PC-3 (cell line): ENCODE data around the gene DYNLT4. TPM values are rescaled to one million over a fixed set of nuclear protein-coding genes. Genes with fewer than 3 reads are reported as not detected.
"Not testable (repeated sequence)": the region's sequence is repeated elsewhere in the genome, so short reads cannot be mapped to it uniquely, and the experiment has no call there.

Source experiments
- ATAC-seq: fragments of 200-7000 bp; cut with Tn5 transposase; 2 replicates; pipeline ENCODE4 v1.9.1; 2020; ENCODE audit warnings: mild to moderate bottlenecking, moderate library complexity
- BruUV-seq: library from RNA; stranded (reverse); fragments of 400-500 nt; replicated peaks from 2 replicates; lab custom pipeline; 2021; lab: Mats Ljungman, UMichigan
- CTCF ChIA-PET: fragments of 300-600 bp; sonication (Branson Sonifier 250); formaldehyde crosslinking; loops from one replicate; lab custom pipeline; 2022; ENCODE audit warnings: antibody characterized with exemption; lab: Charles Lee
- POLR2A ChIA-PET: fragments of 300-600 bp; sonication (Branson Sonifier 250); formaldehyde crosslinking; loops from one replicate; lab custom pipeline; 2022; ENCODE audit warnings: antibody characterized with exemption; ENCODE audit not compliant: unreplicated experiment; lab: Charles Lee
- DNase-seq: peaks from one replicate; pipeline ENCODE4 v3.0.0-alpha.2; 2015
- H2AFZ ChIP-seq: fragments of 300-600 bp; sonication (generic); 2 replicates; pipeline ENCODE4 v1.6.0; 2016; ENCODE audit warnings: antibody characterized with exemption, low read length
- H3F3A ChIP-seq: fragments of 300-600 bp; sonication (generic); one replicate; pipeline ENCODE4 v1.6.0; 2017; ENCODE audit warnings: antibody characterized with exemption, low read length, control low read depth, mild to moderate bottlenecking; ENCODE audit not compliant: unreplicated experiment
- H3K27ac ChIP-seq: fragments of 300-600 bp; sonication (generic); 2 replicates; pipeline ENCODE4 v1.5.1; 2016; ENCODE audit warnings: mild to moderate bottlenecking, low read length
- H3K27me3 ChIP-seq: fragments of 300-600 bp; sonication (generic); 2 replicates; pipeline ENCODE4 v1.6.1; 2016; ENCODE audit warnings: low read length, mixed read lengths
- H3K36me3 ChIP-seq: fragments of 300-600 bp; sonication (generic); 2 replicates; pipeline ENCODE4 v1.6.1; 2016; ENCODE audit warnings: low read depth, mixed run types, low read length, mixed read lengths
- H3K4me1 ChIP-seq: fragments of 300-600 bp; sonication (generic); 2 replicates; pipeline ENCODE4 v1.5.1; 2016; ENCODE audit warnings: low read length; ENCODE audit not compliant: insufficient read depth
- H3K4me2 ChIP-seq: fragments of 300-600 bp; sonication (generic); 2 replicates; pipeline ENCODE4 v1.6.0; 2016; ENCODE audit warnings: low read length
- H3K4me3 ChIP-seq: fragments of 300-600 bp; sonication (generic); 2 replicates; pipeline ENCODE4 v1.5.1; 2016; ENCODE audit warnings: mild to moderate bottlenecking, low read length, mixed read lengths
- H3K79me2 ChIP-seq: fragments of 300-600 bp; sonication (generic); 2 replicates; pipeline ENCODE4 v1.6.1; 2017; ENCODE audit warnings: low read length, mixed read lengths
- H3K9ac ChIP-seq: fragments of 300-600 bp; sonication (generic); 2 replicates; pipeline ENCODE4 v1.6.0; 2016; ENCODE audit warnings: mild to moderate bottlenecking, low read length
- H3K9me2 ChIP-seq: fragments of 300-600 bp; sonication (generic); replicated peaks from 2 replicates; pipeline ENCODE4 v1.6.1; 2016; ENCODE audit warnings: mixed run types, low read length, mixed read lengths
- H3K9me3 ChIP-seq: fragments of 300-600 bp; sonication (generic); 2 replicates; pipeline ENCODE4 v1.6.1; 2016; ENCODE audit warnings: low read length, mixed read lengths
- H4K20me1 ChIP-seq: fragments of 300-600 bp; sonication (generic); 2 replicates; pipeline ENCODE4 v1.6.1; 2016; ENCODE audit warnings: low read length, mixed read lengths
- EZH2 ChIP-seq: fragments of 300-600 bp; sonication (generic); IDR thresholded peaks from one replicate; pipeline ENCODE4 v1.6.1; 2017; ENCODE audit warnings: antibody characterized with exemption, mild to moderate bottlenecking, low read length; ENCODE audit not compliant: unreplicated experiment
- EZH2phosphoT487 ChIP-seq: fragments of 300-600 bp; sonication (generic); IDR thresholded peaks from 2 replicates; pipeline ENCODE4 v1.6.1; 2018; ENCODE audit warnings: mild to moderate bottlenecking, antibody characterized with exemption, low read length, borderline replicate concordance
- intact Hi-C: fragments of 100-400 bp; cut with micrococcal nuclease; formaldehyde crosslinking; loops from 2 replicates; pipeline ENCODE4 v1.9.0; 2023
- total RNA-seq: library from RNA; depleted of rRNA; stranded (reverse); fragments of >200 nt; gene quantifications from 2 replicates; pipeline ENCODE4 v1.2.3, GENCODE V29; 2014
- TF ChIP-seq, protein P1 (sequence below): fragments of 300-600 bp; sonication (generic); conservative IDR thresholded peaks from 2 replicates; pipeline ENCODE4 v1.5.1; 2017; ENCODE audit warnings: antibody characterized with exemption, low read depth, mild to moderate bottlenecking, low read length

DYNLT4 gene
- total RNA-seq, 1 experiment from 2014 or later = 3.4 TPM

DNA sequence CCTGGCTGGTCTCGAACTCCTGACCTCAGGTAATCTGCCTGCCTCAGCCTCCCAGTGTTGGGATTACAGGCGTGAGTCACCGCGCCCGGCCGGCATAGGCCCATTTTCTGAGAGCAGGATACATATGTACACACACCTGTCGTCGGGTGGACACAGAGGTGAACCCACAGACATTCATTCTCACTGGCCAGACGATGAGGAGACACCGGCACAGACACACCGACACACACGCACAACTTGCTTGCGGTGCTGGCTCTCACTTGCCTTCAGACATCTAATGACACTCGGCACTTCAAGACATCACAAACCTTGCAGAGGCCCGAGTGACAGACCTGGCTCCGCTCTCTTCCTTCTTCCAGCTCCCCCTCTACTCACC is 35.3 kb upstream of the DYNLT4 start:
- no peaks in the 10 kb centered on the region for H3K9me2 ChIP-seq
- H3K36me3 ChIP-seq = no peaks in the 10 kb centered on the region
- no peaks in the 10 kb centered on the region for H4K20me1 ChIP-seq
- TF ChIP-seq EZH2 = no peak
- TF ChIP-seq EZH2phosphoT487 = no peak
- TF ChIP-seq, protein P1, sequence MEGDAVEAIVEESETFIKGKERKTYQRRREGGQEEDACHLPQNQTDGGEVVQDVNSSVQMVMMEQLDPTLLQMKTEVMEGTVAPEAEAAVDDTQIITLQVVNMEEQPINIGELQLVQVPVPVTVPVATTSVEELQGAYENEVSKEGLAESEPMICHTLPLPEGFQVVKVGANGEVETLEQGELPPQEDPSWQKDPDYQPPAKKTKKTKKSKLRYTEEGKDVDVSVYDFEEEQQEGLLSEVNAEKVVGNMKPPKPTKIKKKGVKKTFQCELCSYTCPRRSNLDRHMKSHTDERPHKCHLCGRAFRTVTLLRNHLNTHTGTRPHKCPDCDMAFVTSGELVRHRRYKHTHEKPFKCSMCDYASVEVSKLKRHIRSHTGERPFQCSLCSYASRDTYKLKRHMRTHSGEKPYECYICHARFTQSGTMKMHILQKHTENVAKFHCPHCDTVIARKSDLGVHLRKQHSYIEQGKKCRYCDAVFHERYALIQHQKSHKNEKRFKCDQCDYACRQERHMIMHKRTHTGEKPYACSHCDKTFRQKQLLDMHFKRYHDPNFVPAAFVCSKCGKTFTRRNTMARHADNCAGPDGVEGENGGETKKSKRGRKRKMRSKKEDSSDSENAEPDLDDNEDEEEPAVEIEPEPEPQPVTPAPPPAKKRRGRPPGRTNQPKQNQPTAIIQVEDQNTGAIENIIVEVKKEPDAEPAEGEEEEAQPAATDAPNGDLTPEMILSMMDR = no peak
- 0 out of 2 replicates have a peak overlapping the region, but pooled peaks have one; percentile 22 for H3K9ac ChIP-seq
- ChIA-PET CTCF (no interaction called here), POLR2A (interaction anchor here (0.6 kb wide), 1 partner anchor 23 kb away, joined by 3 read pairs; no protein-coding TSS in a partner anchor)
- H3K9me3 ChIP-seq = no peaks in the 10 kb centered on the region
- no peaks in the 10 kb centered on the region for H3F3A ChIP-seq
- no peaks in the 10 kb centered on the region for H3K4me1 ChIP-seq
- peak overlapping the region; percentile 65 for H3K4me3 ChIP-seq
- DNase-seq (no peak), ATAC-seq (no peak; the same call in 1 of the 2 replicates)
- intact Hi-C loops = no loop called here
- H3K27ac ChIP-seq = no peak overlapping the region
- BruUV-seq = no TSS peak
- H3K4me2 ChIP-seq = peak overlapping the region; percentile 87
- H3K27me3 ChIP-seq = no peaks in the 10 kb centered on the region
- H3K79me2 ChIP-seq = no peaks in the 10 kb centered on the region
- no peak overlapping the region for H2AFZ ChIP-seq

DNA sequence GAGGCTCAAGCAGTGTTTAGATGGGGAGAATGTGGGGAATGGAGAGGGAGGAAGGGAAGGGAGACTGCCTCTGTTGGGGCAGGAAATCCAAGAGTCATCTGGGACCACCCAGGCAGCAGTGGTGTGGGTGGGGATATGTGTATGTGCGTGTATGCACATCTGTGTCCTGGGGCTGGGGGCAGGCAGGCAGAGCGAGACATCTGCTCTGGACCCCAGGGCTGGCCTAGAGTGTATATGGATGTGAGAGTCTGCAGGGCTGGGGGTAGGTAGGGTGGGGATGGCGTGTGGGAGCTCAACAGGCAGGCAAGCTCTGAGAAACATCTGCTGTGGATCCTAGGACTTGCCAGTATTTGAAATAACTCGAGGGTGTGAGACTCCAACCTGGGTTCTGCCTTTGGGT is 32.4 kb upstream of the DYNLT4 start:
- BruUV-seq = no TSS peak
- CTCF ChIA-PET = no interaction called here
- H3K4me2 ChIP-seq = no peak overlapping the region
- no peaks in the 10 kb centered on the region for H3K4me1 ChIP-seq
- H3K27me3 ChIP-seq = no peaks in the 10 kb centered on the region
- TF ChIP-seq EZH2phosphoT487 = no peak
- TF ChIP-seq, protein P1 = no peak
- no peak for TF ChIP-seq EZH2
- no peaks in the 10 kb centered on the region for H4K20me1 ChIP-seq
- POLR2A ChIA-PET = no interaction called here
- H3K79me2 ChIP-seq = no peaks in the 10 kb centered on the region
- no peak overlapping the region for H2AFZ ChIP-seq
- intact Hi-C loops = loop anchor here (5.0 to 10.0 kb wide), 2 partner anchors 47 to 85 kb away; no protein-coding TSS in a partner anchor
- H3K9ac ChIP-seq = no peak overlapping the region
- no peak overlapping the region for H3K4me3 ChIP-seq
- ATAC-seq (no peak), DNase-seq (no peak)
- no peaks in the 10 kb centered on the region for H3K36me3 ChIP-seq
- no peaks in the 10 kb centered on the region for H3F3A ChIP-seq
- no peaks in the 10 kb centered on the region for H3K9me2 ChIP-seq
- no peak overlapping the region for H3K27ac ChIP-seq
- H3K9me3 ChIP-seq = no peaks in the 10 kb centered on the region

DNA sequence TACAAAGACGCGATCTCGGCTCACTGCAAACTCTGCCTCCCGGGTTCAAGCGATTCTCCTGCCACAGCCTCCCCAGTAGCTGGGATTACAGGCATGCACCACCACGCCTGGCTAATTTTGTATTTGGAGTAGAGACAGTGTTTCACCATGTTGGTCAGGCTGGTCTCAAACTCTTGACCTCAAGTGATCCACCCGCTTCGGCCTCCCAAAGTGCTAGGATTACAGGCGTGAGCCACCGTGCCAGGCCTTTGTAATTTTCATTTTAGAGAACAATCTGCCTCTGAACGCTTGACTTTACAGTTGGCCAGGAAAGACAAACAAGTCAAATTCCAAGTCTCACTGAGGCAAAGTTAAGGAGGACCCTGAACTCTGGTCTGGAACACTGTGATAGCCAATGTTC is 31.1 kb upstream of the DYNLT4 start:
- H3K4me3 ChIP-seq, H3F3A ChIP-seq, H3K9me3 ChIP-seq, H3K27me3 ChIP-seq, ATAC-seq, CTCF ChIA-PET, BruUV-seq, H4K20me1 ChIP-seq, H3K79me2 ChIP-seq, H2AFZ ChIP-seq, DNase-seq, POLR2A ChIA-PET, H3K9me2 ChIP-seq, H3K4me2 ChIP-seq, H3K36me3 ChIP-seq, H3K9ac ChIP-seq, H3K27ac ChIP-seq, H3K4me1 ChIP-seq: not testable (repeated sequence)
- intact Hi-C loops = loop anchor here (5.0 to 10.0 kb wide), 2 partner anchors 46 to 87 kb away; no protein-coding TSS in a partner anchor
